Measurements from ENCODE around the gene CYP2A13.
"Not testable (repeated sequence)": the region's sequence is repeated elsewhere in the genome, so short reads cannot be mapped to it uniquely, and the experiment has no call there.

CYP2A13 gene

DNA sequence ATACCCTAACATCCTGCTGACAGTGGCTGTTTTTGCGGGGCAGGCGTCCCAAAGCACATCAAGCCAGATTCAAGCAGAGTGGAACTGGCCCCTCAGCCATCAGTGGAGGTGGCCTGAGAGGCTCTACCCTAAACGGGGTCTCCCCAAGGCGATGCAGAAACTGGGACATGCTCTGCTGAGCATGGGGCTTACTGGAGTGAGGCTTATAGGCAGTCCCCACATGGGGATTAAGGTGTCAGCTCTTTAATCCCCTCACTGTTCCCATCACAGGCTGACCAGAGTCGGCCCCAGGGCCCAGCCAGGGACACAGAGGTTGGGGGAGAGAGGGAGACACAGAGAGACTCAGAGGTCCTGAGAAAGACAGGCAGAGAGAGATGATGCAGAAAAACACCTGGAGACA lies 42.9 kb downstream of the CYP2A13 start:
- Mint-ChIP-seq H3K4me3 (no peak overlapping the region), H3K27me3 (peaks cover 60% of the 10 kb centered on the region), H3K27ac (no peak overlapping the region), H3K9me3 (no peaks in the 10 kb centered on the region), H3K36me3 (ENCODE audit: low read depth) (no peaks in the 10 kb centered on the region), H3K4me1 (ENCODE audit: low read depth) (peaks cover 26% of the 10 kb centered on the region)
- intact Hi-C loops (cut with micrococcal nuclease) = loop anchor here (5.0 kb wide), 1 partner anchor 319 kb away; no protein-coding TSS in a partner anchor

DNA sequence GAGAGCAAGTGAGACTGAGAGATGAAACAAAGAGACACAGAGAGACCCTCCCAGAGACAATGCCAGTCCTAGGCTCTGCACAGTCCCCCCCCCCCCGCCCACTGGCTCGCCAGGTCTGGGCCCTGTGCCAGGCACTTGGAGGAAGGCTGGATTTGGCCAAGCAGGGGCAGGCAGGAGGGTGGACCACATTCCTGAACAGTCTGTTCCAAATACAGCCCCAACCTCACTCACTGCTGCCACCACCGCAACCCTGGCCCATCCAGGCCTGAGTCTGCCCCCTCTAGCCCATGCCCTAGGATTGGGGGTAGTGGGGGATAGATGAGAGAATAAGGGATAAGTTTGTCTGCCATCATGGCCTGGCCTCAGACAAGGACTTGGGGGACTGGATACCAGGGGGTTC lies 45.0 kb downstream of the CYP2A13 start:
- peaks cover 17% of the 10 kb centered on the region for H3K4me1 Mint-ChIP-seq (ENCODE audit: low read depth)
- H3K27me3 Mint-ChIP-seq = peaks cover 51% of the 10 kb centered on the region
- intact Hi-C loops (cut with micrococcal nuclease) = loop anchor here (5.0 kb wide), 1 partner anchor 321 kb away; no protein-coding TSS in a partner anchor
- H3K4me3 Mint-ChIP-seq = no peak overlapping the region
- no peaks in the 10 kb centered on the region for H3K36me3 Mint-ChIP-seq (ENCODE audit: low read depth)
- H3K27ac Mint-ChIP-seq = no peak overlapping the region
- no peaks in the 10 kb centered on the region for H3K9me3 Mint-ChIP-seq

GRCh38 chr19:41134616-41135015 lies 46.4 kb downstream of the CYP2A13 start:
- Mint-ChIP-seq H3K9me3 (no peaks in the 10 kb centered on the region), H3K27ac (peak overlapping the region; percentile 78), H3K27me3 (peaks cover 44% of the 10 kb centered on the region), H3K36me3 (ENCODE audit: low read depth) (no peaks in the 10 kb centered on the region), H3K4me3 (no peak overlapping the region), H3K4me1 (ENCODE audit: low read depth) (peaks cover 12% of the 10 kb centered on the region)
- intact Hi-C loops (cut with micrococcal nuclease) = loop anchor here (5.0 kb wide), 1 partner anchor 322 kb away; no protein-coding TSS in a partner anchor

GRCh38 chr19:41135390-41136384 lies 47.4 kb downstream of the CYP2A13 start:
- peaks cover 40% of the 10 kb centered on the region for H3K27me3 Mint-ChIP-seq
- H3K9me3 Mint-ChIP-seq; intact Hi-C loops (cut with micrococcal nuclease); H3K36me3 Mint-ChIP-seq (ENCODE audit: low read depth): not testable (repeated sequence)
- H3K4me3 Mint-ChIP-seq = peak overlapping the region; percentile 80
- peak overlapping the region; percentile 78 for H3K27ac Mint-ChIP-seq
- peaks cover 12% of the 10 kb centered on the region for H3K4me1 Mint-ChIP-seq (ENCODE audit: low read depth)

DNA sequence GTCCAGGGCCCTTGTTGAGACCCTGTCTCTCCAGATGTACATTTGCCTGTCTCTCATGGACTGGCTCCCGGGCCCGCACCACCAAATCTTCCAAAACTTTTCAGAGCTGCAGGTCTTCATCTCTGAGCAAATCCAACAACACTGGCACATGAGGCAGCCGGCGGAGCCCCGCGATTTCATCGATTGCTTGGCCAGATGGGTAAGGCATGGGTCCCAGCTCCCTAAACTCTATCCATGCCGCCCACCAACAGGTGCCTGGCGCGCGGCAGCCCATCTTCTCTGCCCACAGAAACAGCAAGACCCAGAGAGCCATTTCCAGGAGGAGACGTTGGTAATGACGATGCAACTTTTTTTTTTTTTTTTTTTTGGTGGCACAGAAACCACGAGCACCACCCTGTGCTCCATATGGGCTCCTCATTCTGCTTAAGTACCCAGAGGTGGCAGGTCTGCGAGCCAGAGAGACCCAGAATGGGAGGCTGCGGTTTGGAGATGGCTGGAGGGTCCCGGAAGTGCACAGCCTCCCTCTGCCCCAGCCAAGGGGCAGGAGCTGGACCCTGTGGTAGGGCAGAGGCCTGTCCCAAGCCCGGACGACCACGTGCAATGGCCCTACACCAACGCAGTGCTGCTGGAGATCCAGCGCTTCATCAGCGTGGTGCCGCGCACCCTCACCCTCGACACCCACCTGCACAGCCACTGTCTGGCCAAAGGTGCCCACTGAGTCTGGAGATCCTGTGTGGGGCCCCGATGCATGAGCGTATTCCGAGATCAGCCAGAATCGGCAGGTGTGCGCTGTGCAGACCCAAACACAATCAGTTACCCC lies 48.6 kb downstream of the CYP2A13 start:
- no peak overlapping the region for H3K4me3 Mint-ChIP-seq
- no peaks in the 10 kb centered on the region for H3K9me3 Mint-ChIP-seq
- no peak overlapping the region for H3K27ac Mint-ChIP-seq
- intact Hi-C loops (cut with micrococcal nuclease) = no loop called here
- peaks cover 12% of the 10 kb centered on the region for H3K4me1 Mint-ChIP-seq (ENCODE audit: low read depth)
- H3K36me3 Mint-ChIP-seq (ENCODE audit: low read depth) = no peaks in the 10 kb centered on the region
- H3K27me3 Mint-ChIP-seq = peaks cover 36% of the 10 kb centered on the region

- Mint-ChIP-seq H3K27ac (no peak overlapping the region), H3K36me3 (ENCODE audit: low read depth) (no peaks in the 10 kb centered on the region), H3K9me3 (no peaks in the 10 kb centered on the region), H3K4me1 (ENCODE audit: low read depth) (no peaks in the 10 kb centered on the region), H3K27me3 (peaks cover 27% of the 10 kb centered on the region), H3K4me3 (no peak overlapping the region)
- intact Hi-C loops (cut with micrococcal nuclease) = loop anchor here (1.0 to 2.0 kb wide), 3 partner anchors 18 to 482 kb away; no protein-coding TSS in a partner anchor
These were observed 56.2 kb downstream of the CYP2A13 start for GRCh38 chr19:41144403-41144802.
